ENCODE data around the gene AKR1C4. TPM values are rescaled to one million over a fixed set of nuclear protein-coding genes. Genes with fewer than 3 reads are reported as not detected.

Gene AKR1C4
- total RNA-seq (not detected), polyA plus RNA-seq (under 1 TPM in 1 of 3 donors, not detected in 2; 0.20 TPM)
- long read RNA-seq, donor 1: 0 reads
- long read RNA-seq, donor 2: 0 reads
- long read RNA-seq, donor 3: 0 reads
- long read RNA-seq, donor 4: 0 reads
- long read RNA-seq, donor 5: 0 reads
- long read RNA-seq, donor 6: 0 reads
- long read RNA-seq, donor 7: 0 reads
- long read RNA-seq, donor 8: 0 reads
- long read RNA-seq, donor 9: 0 reads
- long read RNA-seq, donor 10: 0 reads

- TF ChIP-seq CTCF (IDR thresholded peaks at IDR 0.05) (no peak), POLR2A (IDR thresholded peaks at IDR 0.05) (no peak)
- WGBS, 4 donors: 70 to 83% (median 79%) methylated on average over 4 of the region's 4 CpGs
Observed at GRCh38 chr10:5196702-5197113, at the start of gene AKR1C4. Gene AKR1C4, plus strand, starts transcription at chr10:5196837. Its CDS starts 31 bp downstream, at chr10:5196868.

GRCh38 chr10:5146920-5147254 lies 49.8 kb upstream of the AKR1C4 start:
- Histone ChIP-seq H3K27me3 (no peaks in the 10 kb centered on the region), H3K27ac (no peak overlapping the region), H3K36me3 (replicated peaks in 1 of 2) (no peaks in the 10 kb centered on the region), H3K9me3 (replicated peaks in 1 of 3) (no peaks in the 10 kb centered on the region), H3K4me3 (no peak overlapping the region), H3K4me1 (replicated peaks in 1 of 2) (no peaks in the 10 kb centered on the region)
- intact Hi-C loops (cut with DNase I): no loop called here
- no peak for DNase-seq
- WGBS, 4 donors: 74 to 81% (median 78%) methylated on average over 5 of the region's 5 CpGs
- TF ChIP-seq POLR2A (IDR thresholded peaks at IDR 0.05) (no peak), CTCF (IDR thresholded peaks at IDR 0.05) (no peak)

More at GRCh38 chr10:5196702-5197113, at the start of gene AKR1C4:
- Histone ChIP-seq H3K27me3 (no peaks in the 10 kb centered on the region), H3K4me3 (no peak within 1 kb of the TSS), H3K4me1 (replicated peaks in 1 of 2) (no peaks in the 10 kb centered on the region), H3K9me3 (replicated peaks in 1 of 3) (no peaks in the 10 kb centered on the region), H3K27ac (no peak within 1 kb of the TSS), H3K36me3 (replicated peaks in 1 of 2) (no peaks in the 10 kb centered on the region)
- intact Hi-C loops (cut with DNase I): no loop called here
- no peak for DNase-seq

GRCh38 chr10:5147255-5147980 lies 49.2 kb upstream of the AKR1C4 start:
- no peak overlapping the region for H3K27ac ChIP-seq
- H3K27me3 ChIP-seq: no peaks in the 10 kb centered on the region
- no peak for DNase-seq
- intact Hi-C loops (cut with DNase I): no loop called here
- no peaks in the 10 kb centered on the region for H3K9me3 ChIP-seq (replicated peaks in 1 of 3)
- H3K4me3 ChIP-seq: no peak overlapping the region
- TF ChIP-seq CTCF (IDR thresholded peaks at IDR 0.05) (no peak), POLR2A (IDR thresholded peaks at IDR 0.05) (no peak)
- H3K4me1 ChIP-seq (replicated peaks in 1 of 2): no peaks in the 10 kb centered on the region
- 66 to 78% (median 73%) methylated on average over 5 of the region's 5 CpGs for WGBS, 4 donors
- H3K36me3 ChIP-seq (replicated peaks in 1 of 2): no peaks in the 10 kb centered on the region

- intact Hi-C loops (cut with DNase I): no loop called here
- Histone ChIP-seq H3K27me3 (no peaks in the 10 kb centered on the region), H3K36me3 (replicated peaks in 1 of 2) (no peaks in the 10 kb centered on the region), H3K4me3 (no peak overlapping the region), H3K9me3 (replicated peaks in 1 of 3) (no peaks in the 10 kb centered on the region), H3K4me1 (replicated peaks in 1 of 2) (no peaks in the 10 kb centered on the region), H3K27ac (no peak overlapping the region)
- TF ChIP-seq CTCF (IDR thresholded peaks at IDR 0.05): no peak
- TF ChIP-seq POLR2A (IDR thresholded peaks at IDR 0.05): no peak
- 54 to 57% (median 55%) methylated on average over 3 of the region's 3 CpGs for WGBS, 4 donors
- DNase-seq: no peak
Observed at GRCh38 chr10:5147981-5148677, 48.5 kb upstream of the AKR1C4 start.

Measured in adrenal gland (tissue), 19 donors.